ENCODE results near the gene UBAC2.
"Not testable (repeated sequence)": the region's sequence is repeated elsewhere in the genome, so short reads cannot be mapped to it uniquely, and the experiment has no call there.

The UBAC2 gene

DNA sequence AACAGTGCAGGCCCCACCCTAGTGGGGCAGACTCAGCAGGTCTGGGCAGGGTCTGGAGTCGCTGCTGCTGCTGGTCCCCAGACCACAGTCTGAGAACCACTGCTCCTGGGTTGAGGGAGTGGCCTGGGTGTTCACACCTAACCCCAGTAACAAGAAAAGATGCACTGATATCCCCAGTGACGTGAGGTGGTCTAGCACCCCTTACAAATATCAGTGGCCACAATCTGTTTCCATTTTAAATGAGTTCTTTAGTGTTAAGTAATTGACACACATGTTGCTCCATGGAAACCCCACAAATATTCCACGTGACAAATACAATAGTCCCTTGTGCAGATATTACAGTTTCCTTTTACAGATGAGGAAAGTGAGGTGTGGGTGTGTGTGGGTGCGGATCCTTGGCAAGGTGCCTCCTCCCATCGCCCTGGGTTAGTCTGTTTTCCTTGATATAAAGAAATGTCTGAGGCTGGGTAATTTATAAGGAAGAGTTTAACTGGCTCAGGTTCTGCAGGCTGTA lies 202.9 kb downstream of the UBAC2 start:
- no peak for DNase-seq

DNA sequence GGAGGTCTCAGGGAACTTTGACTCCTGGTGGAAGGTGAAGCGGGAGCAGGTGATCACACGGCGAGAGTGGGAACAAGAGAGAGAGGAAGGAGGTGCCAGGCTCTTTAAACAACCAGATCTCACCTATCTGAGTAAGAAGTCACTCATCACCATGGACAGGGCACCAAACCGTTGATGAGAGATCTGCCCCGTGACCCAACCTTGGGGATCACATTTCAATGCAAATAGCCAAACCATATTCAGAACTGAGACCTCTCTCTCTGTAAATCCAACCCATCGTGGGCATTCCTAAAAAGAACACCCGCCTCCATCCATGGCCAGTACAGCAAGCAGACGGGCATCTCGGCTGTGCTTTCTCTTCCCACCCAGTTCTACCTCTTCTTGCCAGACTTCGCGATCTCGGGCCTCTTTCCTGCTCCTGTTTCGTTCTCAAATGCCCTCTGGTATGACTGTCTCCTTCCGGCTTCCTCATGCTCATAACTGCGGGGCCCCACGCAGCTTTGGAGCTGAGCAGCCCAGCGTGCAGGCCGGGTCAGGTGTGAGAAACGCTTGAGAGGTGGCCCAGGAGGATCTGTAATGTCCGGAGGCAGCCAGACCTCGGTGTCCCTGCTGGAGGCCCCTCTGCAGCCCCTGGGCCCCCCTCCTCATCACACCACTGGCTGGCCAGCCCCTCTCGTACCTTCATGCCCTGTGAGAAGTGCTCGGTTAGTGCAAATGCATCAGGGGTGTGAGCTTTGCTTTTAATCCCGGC lies 203.5 kb downstream of the UBAC2 start:
- no peak for DNase-seq

DNA sequence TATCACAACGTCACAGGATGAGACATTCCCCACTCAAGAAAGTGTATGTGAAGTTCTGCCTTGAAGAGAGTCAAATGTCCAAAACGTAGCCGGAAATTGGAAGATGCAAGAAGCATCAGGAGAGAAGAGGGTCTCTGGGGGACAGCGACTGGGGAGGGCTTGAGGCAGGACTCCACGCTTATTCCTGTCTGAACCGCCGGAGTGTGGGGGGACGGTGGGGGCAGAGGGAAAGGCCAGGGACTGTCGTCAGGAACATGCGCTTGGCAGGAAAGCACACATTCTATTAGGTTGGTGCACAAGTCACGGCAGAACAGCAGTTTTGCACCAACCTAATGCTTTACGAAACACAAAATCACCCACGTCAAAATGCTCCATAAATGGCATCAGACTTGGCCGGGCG lies 205.3 kb downstream of the UBAC2 start:
- DNase-seq, result no peak

DNA sequence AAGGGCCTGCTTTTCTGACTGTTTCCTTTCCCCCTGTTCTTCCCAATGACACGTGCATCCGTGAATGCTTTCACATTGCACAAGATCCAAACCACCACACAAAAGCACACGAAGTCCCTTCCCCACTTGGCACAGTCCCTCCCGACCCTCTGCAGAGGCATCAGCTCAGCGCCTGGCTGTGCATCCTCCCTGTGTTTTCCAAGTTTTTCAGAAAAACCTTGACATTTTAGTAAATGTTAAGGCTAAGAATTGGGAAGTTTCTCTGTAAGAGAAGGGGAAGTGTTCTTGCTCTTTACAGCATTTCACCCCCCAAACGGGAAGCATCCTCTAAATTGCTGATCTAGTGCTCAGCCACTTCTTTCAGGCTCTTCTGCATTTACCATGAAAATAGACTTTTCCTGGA lies 206.1 kb downstream of the UBAC2 start:
- DNase-seq, result no peak

DNA sequence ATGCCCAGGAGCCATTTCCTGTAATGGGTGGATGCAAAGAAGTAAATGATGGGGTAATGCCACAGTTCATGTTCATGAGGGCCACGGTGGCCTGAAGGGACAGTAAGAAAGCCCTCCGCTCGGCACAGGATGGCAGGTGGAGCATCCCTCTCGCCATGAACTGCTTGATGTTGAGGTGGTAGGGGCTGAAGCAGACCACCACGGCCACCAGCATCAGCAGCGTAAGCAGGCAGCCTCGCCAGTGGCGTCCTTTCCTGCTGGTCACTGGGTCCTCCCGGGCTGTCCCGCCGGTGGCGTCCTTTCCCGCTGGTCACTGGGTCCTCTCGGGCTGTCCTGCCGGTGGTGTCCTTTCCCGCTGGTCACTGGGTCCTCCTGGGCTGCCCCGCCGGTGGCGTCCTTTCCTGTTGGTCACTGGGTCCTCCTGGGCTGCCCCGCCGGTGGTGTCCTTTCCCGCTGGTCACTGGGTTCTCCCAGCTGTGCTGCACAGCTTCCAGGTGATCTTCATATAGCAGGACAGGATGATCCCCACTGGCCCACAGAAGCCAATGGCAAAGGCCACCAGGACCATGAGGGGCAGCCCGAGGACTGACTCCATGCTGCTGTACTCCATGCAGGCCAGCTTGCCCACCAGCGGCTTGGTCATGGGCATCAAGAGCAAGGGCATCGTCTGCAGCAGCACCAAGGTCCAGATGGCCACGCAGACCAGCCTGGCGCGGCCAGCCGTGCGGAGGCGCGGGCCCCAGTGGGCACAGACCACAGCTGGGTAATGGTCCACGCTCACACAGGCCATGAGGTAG lies 207.4 kb downstream of the UBAC2 start:
- no peak for DNase-seq

DNA sequence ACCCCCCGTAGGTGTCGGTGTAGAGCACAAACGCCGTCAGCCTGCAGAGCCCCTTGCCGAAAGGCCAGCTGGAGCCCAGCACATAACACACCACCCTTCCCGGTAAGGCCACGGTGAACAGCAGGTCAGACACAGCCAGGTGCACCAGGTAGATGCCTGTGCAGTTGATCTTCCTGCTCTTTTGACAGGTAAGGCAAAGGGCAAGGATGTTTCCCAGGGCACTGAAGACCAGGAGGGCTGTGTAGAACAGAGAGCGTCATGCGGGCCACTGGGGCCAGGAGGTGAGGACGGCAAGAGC lies 208.0 kb downstream of the UBAC2 start:
- no peak for DNase-seq

DNA sequence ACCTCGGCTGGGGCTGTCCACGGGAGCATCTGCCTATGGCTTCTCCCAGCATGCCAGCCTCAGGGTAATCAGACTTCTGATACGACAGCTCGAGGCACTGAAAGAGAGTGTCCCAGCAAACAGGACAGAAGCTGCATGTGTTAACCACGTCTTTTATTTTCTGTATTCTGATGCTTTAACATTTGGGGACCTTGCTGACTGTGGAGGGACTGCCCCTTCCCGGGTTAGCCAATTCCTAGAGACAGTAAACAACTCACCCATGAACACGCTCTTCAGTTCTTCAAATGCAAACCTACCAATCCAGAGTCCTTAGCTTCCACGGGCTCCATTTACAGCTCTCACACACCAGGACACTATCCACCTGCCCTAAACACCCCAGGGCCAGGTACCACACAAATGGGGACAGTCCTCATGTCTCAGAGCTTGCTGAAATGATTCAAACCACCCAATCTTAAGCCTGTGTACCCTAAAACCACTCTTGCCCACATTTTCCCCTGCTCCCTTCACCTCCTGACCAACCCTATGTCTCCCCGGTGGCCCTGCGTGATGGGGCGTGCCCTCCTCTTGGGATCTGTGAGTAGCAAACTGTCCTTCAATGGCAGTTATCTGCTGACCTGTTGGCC lies 208.9 kb downstream of the UBAC2 start:
- not testable (repeated sequence) for DNase-seq

DNA sequence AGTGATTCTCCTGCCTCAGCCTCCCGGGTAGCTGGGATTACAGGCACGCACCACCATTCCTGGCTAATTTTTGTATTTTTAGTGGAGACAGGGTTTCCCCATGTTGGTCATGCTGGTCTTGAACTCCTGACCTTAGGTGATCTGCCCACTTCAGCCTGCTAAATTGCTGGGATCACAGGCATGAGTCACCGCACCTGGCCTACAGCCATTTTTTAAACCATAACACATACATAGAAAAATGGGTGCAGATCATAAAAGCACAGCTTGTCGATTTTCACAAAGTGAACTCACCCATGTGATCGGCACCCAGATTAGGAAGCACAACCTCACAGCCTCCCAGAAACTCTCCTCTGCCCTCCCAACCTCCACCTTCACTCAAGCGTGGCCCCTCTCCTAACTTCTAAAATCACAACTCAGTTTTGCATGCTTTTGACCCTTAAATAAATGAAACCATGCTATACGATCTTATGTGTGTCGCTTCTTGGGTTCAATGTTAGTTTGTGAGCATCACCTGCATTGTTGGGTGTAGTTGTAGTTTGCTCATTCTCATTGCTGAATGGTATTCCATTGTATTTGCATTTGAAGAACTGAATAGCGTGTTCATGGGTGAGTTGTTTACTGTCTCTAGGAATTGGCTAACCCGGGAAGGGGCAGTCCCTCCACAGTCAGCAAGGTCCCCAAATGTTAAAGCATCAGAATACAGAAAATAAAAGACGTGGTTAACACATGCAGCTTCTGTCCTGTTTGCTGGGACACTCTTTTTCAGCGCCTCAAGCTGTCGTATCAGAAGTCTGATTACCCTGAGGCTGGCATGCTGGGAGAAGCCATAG lies 210.2 kb downstream of the UBAC2 start:
- not testable (repeated sequence) for DNase-seq

DNA sequence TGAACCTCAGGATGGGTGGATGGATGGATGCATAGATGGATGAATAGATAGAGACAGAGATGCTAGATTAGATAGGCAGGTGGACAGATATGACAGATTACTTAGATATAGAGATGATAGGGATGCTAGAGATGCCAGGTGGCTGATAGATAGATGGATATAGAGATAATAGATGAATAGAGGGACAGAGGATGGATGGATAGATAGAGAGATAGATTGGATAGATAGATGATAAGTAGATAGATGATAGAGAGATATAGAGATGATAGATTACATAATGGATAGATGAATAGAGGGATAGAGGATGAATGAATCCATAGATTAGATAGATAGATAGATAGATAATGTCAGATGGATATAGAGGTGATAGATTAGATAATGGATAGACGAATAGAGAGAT lies 212.2 kb downstream of the UBAC2 start:
- DNase-seq, result no peak

DNA sequence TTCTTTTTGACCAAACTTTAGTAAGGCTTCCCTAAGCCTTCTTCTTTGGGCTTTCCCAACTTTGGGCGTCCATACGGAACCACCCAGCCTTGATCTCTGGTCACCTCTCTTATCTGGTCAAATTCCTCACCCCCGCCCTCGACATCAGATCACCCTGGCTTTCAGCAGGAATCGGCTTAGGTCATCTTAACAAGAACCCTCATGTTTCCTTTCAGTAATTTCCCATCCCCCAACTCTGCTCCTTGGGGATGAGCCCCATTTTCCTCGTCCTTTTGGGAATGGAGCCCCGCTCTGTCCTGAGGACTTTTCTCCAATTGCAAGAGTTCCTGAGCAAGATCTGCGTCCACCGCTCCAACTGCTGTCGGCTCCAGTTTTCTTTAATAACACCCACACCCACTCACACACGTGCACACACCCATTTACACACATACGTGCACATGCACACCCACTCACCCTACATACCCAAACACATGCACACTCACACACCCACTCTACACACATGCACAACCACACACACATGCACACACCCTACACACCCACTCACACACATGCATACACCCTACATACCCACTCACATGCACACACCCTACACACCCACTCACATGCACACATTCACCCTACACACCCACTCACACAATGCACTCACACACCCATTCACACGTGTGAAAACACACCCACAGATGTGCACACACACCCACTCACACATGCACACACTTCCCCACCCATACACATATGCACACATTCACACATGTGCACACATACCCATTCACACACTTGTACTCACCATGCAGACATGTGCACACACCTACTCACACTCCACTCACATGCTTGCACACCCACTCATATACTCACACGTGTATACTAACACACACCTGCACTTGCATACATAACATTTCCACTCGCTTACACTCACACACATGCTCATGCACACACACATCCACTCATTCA lies 213.7 kb downstream of the UBAC2 start:
- no peak for DNase-seq

DNA sequence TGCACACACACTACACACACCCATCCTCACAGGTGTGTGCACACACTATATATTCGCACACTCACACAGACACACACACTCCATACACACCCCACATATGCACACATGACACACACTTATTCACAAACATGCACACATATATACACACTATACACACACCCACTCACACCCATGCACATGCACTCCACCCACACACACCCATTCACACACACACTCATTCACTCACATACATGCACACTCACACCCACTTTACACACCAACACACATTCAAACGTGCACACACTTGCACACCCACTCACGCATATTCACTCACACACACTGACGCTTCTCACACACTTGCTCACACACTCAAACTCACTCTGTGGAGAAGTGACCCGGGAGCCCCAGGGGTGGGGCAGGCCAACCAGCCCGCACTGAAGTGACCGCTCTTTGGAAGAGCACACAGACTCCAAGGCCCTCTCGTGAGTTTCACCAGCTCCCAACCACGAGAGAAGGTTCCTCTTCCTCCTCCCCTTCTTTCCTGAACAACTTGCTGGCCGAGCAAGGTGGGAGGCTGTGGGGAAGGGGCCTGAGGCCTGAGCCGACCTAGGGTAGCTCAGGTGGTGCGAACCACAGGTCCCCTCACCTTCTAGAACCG lies 214.5 kb downstream of the UBAC2 start:
- DNase-seq, result no peak

DNA sequence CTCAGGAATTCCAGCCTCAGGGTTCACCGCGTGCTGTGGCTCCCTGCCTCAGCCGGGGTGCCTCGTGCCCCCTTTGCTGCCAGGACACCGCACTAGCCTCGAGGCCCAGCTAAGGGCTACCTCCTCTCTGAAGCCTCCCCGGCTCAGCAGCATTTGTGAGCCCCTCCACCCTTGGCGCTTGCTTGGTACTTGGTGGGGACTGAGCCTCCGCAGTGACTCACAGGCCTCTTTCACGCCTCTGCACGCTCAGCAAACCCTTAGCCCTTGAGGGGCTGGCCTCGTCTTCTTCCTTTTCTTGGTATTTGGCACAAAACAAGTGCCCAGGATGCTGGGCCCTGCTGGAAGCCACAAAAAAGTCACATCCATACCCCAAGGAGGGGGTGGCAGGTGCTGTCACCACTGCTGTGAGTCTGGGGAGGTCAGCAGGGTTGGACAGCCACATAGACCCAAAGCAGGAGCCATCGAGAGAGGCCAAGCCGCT lies 215.2 kb downstream of the UBAC2 start:
- DNase-seq, result no peak

DNA sequence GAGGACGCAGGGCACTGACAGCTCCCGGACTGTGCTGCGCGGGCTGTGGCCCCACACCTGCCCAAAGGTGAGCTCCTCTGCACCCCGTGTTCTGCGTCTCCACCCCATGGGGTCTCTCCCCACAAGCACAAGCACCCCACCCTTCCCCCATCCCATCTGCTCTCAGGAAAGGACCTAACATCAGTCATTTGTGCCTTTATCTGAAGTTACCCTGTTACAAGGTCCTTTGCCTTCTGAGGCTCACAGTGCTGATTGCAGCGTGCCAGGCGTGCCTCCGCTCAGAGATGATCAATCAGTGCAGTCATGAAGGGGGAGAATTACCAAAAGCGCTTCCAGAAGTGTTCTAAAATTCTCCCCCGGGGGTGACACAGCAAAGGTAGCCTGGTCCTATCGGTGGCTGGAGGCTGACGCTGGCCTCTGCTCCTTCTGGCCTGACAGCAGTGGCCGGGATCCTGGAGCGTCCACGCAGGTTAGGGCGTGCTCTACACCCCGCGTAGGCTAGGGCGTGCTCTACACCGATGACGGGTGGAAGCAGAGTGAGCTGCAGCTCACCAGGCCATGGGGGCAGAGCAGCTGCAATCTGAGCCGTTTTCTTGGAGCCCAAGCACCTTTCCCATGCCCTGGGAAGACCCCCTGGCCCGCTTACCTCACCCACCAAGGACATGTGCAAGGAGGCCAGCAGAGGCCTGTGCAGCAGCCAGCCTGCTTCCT lies 215.9 kb downstream of the UBAC2 start:
- no peak for DNase-seq

DNA sequence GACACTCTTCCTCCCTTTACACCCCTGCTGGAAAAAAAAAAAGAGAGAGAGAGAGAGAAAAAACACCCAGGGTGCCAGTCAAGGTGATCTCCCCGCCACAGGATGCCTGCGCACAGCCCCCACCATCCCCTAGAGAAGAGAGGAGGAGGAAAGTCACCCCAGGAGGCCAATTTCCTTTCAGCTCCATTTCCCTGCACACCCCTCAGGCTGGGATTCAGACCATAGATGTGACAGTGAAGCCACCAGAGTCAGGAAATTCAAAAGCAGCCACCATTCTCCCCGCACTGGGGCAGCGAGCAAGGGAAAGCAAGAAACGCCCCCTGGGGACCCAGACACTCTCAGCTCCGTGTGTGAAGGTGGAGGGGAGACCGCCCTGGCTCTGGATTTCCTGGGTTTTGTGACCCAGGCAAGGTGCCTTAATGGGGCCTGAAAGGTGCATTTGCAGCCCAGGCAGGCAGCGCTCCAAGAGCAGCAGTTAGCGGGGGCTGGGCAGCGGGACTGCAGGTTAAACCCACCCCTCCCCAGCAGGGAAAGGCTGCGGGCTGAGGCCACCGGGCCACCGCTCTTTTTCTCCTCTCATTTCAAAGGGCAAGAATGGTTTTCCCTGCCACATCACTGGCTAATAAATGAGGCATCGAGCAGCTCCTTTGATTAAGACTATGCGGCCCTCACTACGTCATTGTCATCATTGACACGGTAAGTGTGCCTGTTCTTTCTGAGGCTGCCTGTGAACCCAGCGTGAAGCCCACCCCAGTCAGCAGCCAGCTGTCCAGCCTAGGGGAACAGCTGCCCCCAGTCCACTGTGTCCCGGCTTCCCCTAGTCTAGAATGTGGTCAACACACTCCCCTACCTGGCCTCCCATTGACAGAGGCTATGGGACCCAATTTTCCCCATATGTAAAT lies 216.8 kb downstream of the UBAC2 start:
- no peak for DNase-seq

DNA sequence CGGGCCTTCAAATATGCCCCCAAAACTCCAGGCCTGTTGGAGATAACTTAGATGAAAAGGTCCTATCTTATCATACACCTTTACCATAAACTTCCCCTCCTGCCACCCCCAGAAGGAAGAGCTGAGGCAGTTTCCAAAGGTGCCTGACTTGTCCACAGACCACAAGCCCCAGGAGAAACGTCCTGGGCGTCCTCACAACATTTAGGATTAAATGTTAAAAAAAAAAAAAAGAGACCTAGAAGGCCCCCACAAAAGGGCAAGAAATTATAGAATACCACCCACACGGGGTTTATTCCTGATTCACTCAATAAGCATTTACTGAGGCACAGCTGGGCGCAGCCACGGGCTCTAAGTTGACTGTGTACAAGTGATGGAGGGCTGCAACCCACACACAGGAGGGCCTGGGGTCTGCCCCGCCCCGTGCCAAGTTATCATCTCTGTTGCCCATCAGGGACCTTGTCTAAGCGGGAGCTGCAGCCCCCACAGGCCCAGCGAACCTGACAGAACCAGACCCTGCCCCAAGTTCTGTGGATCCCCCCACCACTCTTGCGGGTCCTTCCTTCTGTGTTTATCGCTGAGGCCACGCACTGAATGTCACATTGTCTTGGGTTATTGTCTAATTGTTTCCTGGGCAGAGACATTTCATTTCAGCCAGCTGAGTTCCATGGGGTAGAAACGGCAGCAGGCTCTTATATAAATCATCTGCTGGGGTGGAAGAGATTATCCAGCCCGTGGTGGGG lies 217.6 kb downstream of the UBAC2 start:
- DNase-seq, result no peak

DNA sequence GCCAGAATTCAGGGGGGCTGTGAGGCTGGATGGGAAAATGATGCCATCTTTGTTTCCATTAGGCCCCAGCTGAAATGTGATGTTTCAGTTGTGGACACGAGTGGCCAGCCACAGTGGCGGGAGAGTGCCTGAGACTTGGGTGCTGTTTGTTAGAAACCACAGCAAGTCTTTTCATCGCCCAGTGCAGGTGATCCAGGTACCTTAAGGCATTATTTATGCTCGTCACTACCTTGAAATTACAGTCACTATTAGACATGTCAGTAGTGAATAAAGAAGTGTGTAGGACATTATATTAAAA lies 218.1 kb downstream of the UBAC2 start:
- no peak for DNase-seq

DNA sequence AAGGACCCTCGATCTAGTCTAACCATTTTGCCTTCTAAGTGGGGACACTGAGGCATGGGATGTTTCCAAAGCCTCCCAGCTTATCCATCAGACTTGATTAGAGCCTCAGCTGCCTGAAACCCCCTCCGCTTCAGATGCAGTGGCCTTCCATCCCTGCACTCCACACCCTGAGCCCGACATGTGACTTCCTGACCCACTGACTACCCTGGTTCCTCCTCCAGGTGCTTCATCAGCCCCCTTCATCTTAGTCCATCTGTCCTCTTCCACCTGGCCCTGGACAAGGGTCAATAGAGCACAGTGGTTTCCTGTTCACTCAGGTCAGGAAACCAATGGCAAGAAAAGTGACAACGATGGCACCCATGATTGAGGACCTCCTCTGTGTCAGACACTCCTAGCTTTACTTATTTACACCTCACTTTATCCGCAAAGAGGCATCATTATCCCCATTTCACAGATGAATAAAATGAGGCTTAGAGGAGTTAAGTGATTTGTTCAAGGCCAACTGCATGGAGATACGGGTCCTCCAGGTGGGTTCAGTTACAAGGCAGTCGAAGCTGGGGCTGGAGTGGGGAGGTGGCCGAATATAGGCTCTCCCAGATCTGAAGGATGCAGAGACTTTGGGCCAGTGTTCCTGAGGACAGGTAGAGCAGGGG lies 219.1 kb downstream of the UBAC2 start:
- DNase-seq, result no peak

DNA sequence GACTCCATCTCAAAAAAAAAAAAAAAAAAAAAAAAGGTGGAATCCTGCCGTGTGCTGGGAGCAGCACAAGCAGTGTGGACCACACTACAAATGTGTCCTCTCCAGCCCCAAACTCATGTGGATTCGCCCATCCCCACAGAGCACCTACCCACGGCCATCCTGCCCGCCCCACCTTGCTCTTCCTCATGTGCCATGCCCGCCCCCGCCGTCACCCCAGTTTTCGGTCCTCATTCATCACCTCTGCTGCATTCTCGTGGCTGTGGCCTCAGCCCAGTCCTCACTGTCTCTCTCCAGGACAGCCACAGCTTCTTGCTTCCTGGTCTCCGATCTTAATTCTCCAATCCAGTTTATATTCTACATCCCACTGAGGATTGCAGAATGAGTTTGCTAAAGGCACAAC lies 220.6 kb downstream of the UBAC2 start:
- DNase-seq, result no peak

All from SW 1271 (cell line).